ENCODE measurements around the gene PTRH1.

Gene PTRH1

GRCh38 chr9:127700140-127700539 lies 15.3 kb downstream of the PTRH1 start:
- Histone ChIP-seq H3K4me3 (ENCODE audit: low read length) (no peak overlapping the region), H3K9ac (ENCODE audit: low read depth, low read length) (no peak overlapping the region), H3K36me3 (ENCODE audit: insufficient read depth, low read length) (no peaks in the 10 kb centered on the region), H3K9me3 (replicated peaks; ENCODE audit: low read length) (no peaks in the 10 kb centered on the region), H3K4me1 (ENCODE audit: control insufficient read depth, insufficient read depth, low read length) (peaks cover 14% of the 10 kb centered on the region), H3K4me2 (ENCODE audit: low read length) (no peak overlapping the region), H3K27me3 (ENCODE audit: control insufficient read depth, insufficient read depth, low read length) (no peaks in the 10 kb centered on the region)

GRCh38 chr9:127698985-127699670 lies 16.3 kb downstream of the PTRH1 start:
- Histone ChIP-seq H3K27me3 (ENCODE audit: control insufficient read depth, insufficient read depth, low read length) (no peaks in the 10 kb centered on the region), H3K9me3 (replicated peaks; ENCODE audit: low read length) (no peaks in the 10 kb centered on the region), H3K4me3 (ENCODE audit: low read length) (peak overlapping the region; percentile 58), H3K4me2 (ENCODE audit: low read length) (peak overlapping the region; percentile 68), H3K9ac (ENCODE audit: low read depth, low read length) (peak overlapping the region; percentile 20), H3K36me3 (ENCODE audit: insufficient read depth, low read length) (no peaks in the 10 kb centered on the region), H3K4me1 (ENCODE audit: control insufficient read depth, insufficient read depth, low read length) (peaks cover 14% of the 10 kb centered on the region)

- Histone ChIP-seq H3K9me3 (replicated peaks; ENCODE audit: low read length) (no peaks in the 10 kb centered on the region), H3K27me3 (ENCODE audit: control insufficient read depth, insufficient read depth, low read length) (no peaks in the 10 kb centered on the region), H3K9ac (ENCODE audit: low read depth, low read length) (no peak overlapping the region), H3K4me2 (ENCODE audit: low read length) (no peak overlapping the region), H3K36me3 (ENCODE audit: insufficient read depth, low read length) (peaks cover under 1% of the 10 kb centered on the region), H3K4me1 (ENCODE audit: control insufficient read depth, insufficient read depth, low read length) (peaks cover 14% of the 10 kb centered on the region), H3K4me3 (ENCODE audit: low read length) (no peak overlapping the region)
Observed at GRCh38 chr9:127698386-127698785, 17.1 kb downstream of the PTRH1 start.

DNA sequence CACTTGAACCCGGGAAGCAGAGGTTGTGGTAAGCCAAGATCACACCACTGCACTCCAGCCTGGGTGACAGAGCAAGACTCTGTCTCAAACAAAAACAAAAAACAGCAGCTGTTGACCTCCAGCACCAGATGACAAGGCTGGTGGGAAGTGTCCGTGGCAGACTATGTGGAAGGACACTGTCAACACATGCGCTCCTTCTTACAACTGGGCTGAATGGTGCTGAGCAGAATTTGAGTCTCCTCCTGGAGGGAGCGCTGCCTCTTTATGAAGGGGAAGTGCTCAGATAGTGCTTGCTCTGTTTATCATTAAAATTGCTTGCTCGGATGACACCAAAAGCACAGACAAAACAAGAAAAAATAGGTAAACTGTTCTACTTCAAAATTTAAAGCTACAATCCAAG lies 17.9 kb downstream of the PTRH1 start:
- Histone ChIP-seq H3K4me2 (ENCODE audit: low read length) (no peak overlapping the region), H3K4me1 (ENCODE audit: control insufficient read depth, insufficient read depth, low read length) (peaks cover 14% of the 10 kb centered on the region), H3K9me3 (replicated peaks; ENCODE audit: low read length) (no peaks in the 10 kb centered on the region), H3K27me3 (ENCODE audit: control insufficient read depth, insufficient read depth, low read length) (no peaks in the 10 kb centered on the region), H3K4me3 (ENCODE audit: low read length) (no peak overlapping the region), H3K36me3 (ENCODE audit: insufficient read depth, low read length) (peaks cover 6% of the 10 kb centered on the region), H3K9ac (ENCODE audit: low read depth, low read length) (no peak overlapping the region)

- H3K9me3 ChIP-seq (replicated peaks; ENCODE audit: low read length): no peaks in the 10 kb centered on the region
- H3K27me3 ChIP-seq (ENCODE audit: control insufficient read depth, insufficient read depth, low read length): no peaks in the 10 kb centered on the region
- peaks cover 13% of the 10 kb centered on the region for H3K36me3 ChIP-seq (ENCODE audit: insufficient read depth, low read length)
- no peak overlapping the region for H3K4me2 ChIP-seq (ENCODE audit: low read length)
- no peak overlapping the region for H3K9ac ChIP-seq (ENCODE audit: low read depth, low read length)
- no peak overlapping the region for H3K4me3 ChIP-seq (ENCODE audit: low read length)
- peaks cover 14% of the 10 kb centered on the region for H3K4me1 ChIP-seq (ENCODE audit: control insufficient read depth, insufficient read depth, low read length)
Observed at GRCh38 chr9:127694890-127695720, 20.4 kb downstream of the PTRH1 start.

- Histone ChIP-seq H3K4me3 (ENCODE audit: low read length) (no peak overlapping the region), H3K36me3 (ENCODE audit: insufficient read depth, low read length) (peaks cover 24% of the 10 kb centered on the region), H3K4me1 (ENCODE audit: control insufficient read depth, insufficient read depth, low read length) (peaks cover 5% of the 10 kb centered on the region), H3K27me3 (ENCODE audit: control insufficient read depth, insufficient read depth, low read length) (no peaks in the 10 kb centered on the region), H3K9ac (ENCODE audit: low read depth, low read length) (no peak overlapping the region), H3K9me3 (replicated peaks; ENCODE audit: low read length) (no peaks in the 10 kb centered on the region), H3K4me2 (ENCODE audit: low read length) (no peak overlapping the region)
Observed at GRCh38 chr9:127693697-127694096, 21.8 kb downstream of the PTRH1 start.

GRCh38 chr9:127693143-127693542 lies 22.3 kb downstream of the PTRH1 start:
- H3K36me3 ChIP-seq (ENCODE audit: insufficient read depth, low read length): peaks cover 24% of the 10 kb centered on the region
- H3K4me3 ChIP-seq (ENCODE audit: low read length): no peak overlapping the region
- H3K4me2 ChIP-seq (ENCODE audit: low read length): no peak overlapping the region
- no peaks in the 10 kb centered on the region for H3K27me3 ChIP-seq (ENCODE audit: control insufficient read depth, insufficient read depth, low read length)
- peaks cover 5% of the 10 kb centered on the region for H3K4me1 ChIP-seq (ENCODE audit: control insufficient read depth, insufficient read depth, low read length)
- H3K9ac ChIP-seq (ENCODE audit: low read depth, low read length): no peak overlapping the region
- H3K9me3 ChIP-seq (replicated peaks; ENCODE audit: low read length): no peaks in the 10 kb centered on the region

DNA sequence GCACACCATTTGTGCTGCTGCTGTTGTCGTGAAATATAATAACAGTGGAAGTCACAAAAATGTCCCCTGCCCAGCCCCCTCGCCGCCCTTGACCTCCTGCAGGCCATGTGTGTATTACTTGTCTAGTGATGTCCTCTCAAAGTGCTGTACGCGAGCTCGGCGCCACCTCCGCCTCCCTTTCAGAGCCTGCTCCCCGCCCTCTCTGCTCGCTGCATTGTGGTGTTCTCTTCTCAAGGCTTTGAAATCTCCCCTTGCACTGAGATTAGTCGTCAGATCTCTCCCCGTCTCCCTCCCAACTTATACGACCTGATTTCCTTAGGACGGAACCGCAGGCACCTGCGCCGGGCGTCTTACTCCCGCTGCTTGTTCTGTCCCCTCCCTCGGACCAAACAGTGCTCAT lies 23.4 kb downstream of the PTRH1 start:
- no peaks in the 10 kb centered on the region for H3K27me3 ChIP-seq (ENCODE audit: control insufficient read depth, insufficient read depth, low read length)
- H3K4me2 ChIP-seq (ENCODE audit: low read length): no peak overlapping the region
- no peaks in the 10 kb centered on the region for H3K9me3 ChIP-seq (replicated peaks; ENCODE audit: low read length)
- H3K4me1 ChIP-seq (ENCODE audit: control insufficient read depth, insufficient read depth, low read length): peaks cover 5% of the 10 kb centered on the region
- peaks cover 24% of the 10 kb centered on the region for H3K36me3 ChIP-seq (ENCODE audit: insufficient read depth, low read length)
- no peak overlapping the region for H3K4me3 ChIP-seq (ENCODE audit: low read length)
- no peak overlapping the region for H3K9ac ChIP-seq (ENCODE audit: low read depth, low read length)

GRCh38 chr9:127690735-127691134 lies 24.7 kb downstream of the PTRH1 start:
- Histone ChIP-seq H3K4me3 (ENCODE audit: low read length) (no peak overlapping the region), H3K36me3 (ENCODE audit: insufficient read depth, low read length) (peaks cover 24% of the 10 kb centered on the region), H3K27me3 (ENCODE audit: control insufficient read depth, insufficient read depth, low read length) (no peaks in the 10 kb centered on the region), H3K4me1 (ENCODE audit: control insufficient read depth, insufficient read depth, low read length) (peaks cover 5% of the 10 kb centered on the region), H3K4me2 (ENCODE audit: low read length) (no peak overlapping the region), H3K9me3 (replicated peaks; ENCODE audit: low read length) (no peaks in the 10 kb centered on the region), H3K9ac (ENCODE audit: low read depth, low read length) (no peak overlapping the region)

- Histone ChIP-seq H3K36me3 (ENCODE audit: insufficient read depth, low read length) (peaks cover 24% of the 10 kb centered on the region), H3K9ac (ENCODE audit: low read depth, low read length) (no peak overlapping the region), H3K4me1 (ENCODE audit: control insufficient read depth, insufficient read depth, low read length) (peaks cover 5% of the 10 kb centered on the region), H3K4me2 (ENCODE audit: low read length) (no peak overlapping the region), H3K4me3 (ENCODE audit: low read length) (no peak overlapping the region), H3K9me3 (replicated peaks; ENCODE audit: low read length) (no peaks in the 10 kb centered on the region), H3K27me3 (ENCODE audit: control insufficient read depth, insufficient read depth, low read length) (no peaks in the 10 kb centered on the region)
Observed at GRCh38 chr9:127689329-127690000, 26.0 kb downstream of the PTRH1 start.

GRCh38 chr9:127686461-127687393 lies 28.7 kb downstream of the PTRH1 start:
- H3K9me3 ChIP-seq (replicated peaks; ENCODE audit: low read length): no peaks in the 10 kb centered on the region
- no peak overlapping the region for H3K4me2 ChIP-seq (ENCODE audit: low read length)
- H3K4me3 ChIP-seq (ENCODE audit: low read length): no peak overlapping the region
- no peak overlapping the region for H3K9ac ChIP-seq (ENCODE audit: low read depth, low read length)
- no peaks in the 10 kb centered on the region for H3K27me3 ChIP-seq (ENCODE audit: control insufficient read depth, insufficient read depth, low read length)
- H3K36me3 ChIP-seq (ENCODE audit: insufficient read depth, low read length): peaks cover 35% of the 10 kb centered on the region
- H3K4me1 ChIP-seq (ENCODE audit: control insufficient read depth, insufficient read depth, low read length): peaks cover 11% of the 10 kb centered on the region
